Spleen (tissue), 11 donors: ENCODE data around the gene SYNE2. TPM values are rescaled to one million over a fixed set of nuclear protein-coding genes. Genes with fewer than 3 reads are reported as not detected.

Source experiments
- DNase-seq: peaks from one replicate; pipeline ENCODE4 v3.0.0-alpha.2; 2020
- H3K27ac ChIP-seq, 8 donors: fragments of 200-600 bp; sonication (generic) in 7 of 8; 1 replicate in 4 of 8; 2 replicates in 4 of 8; pipeline versions ENCODE4 v1.5.0 to v1.8.0; 2016 to 2021; ENCODE audit warnings: inconsistent platforms in 4 of 8, mild to moderate bottlenecking in 4 of 8, moderate library complexity in 1 of 8
- H3K27me3 ChIP-seq, 7 donors: fragments of 200-600 bp; sonication (generic) in 6 of 7; replicated peaks in 1 of 7; 1 replicate in 4 of 7; 2 replicates in 3 of 7; pipeline versions ENCODE4 v1.5.0 to v1.8.0; 2016 to 2021; ENCODE audit warnings: inconsistent platforms in 3 of 7, mild to moderate bottlenecking in 1 of 7
- H3K36me3 ChIP-seq, 6 donors: fragments of 200-600 bp; sonication (generic) in 5 of 6; 1 replicate in 4 of 6; 2 replicates in 2 of 6; pipeline versions ENCODE4 v1.5.0 to v1.8.0; 2016 to 2021; ENCODE audit warnings: inconsistent platforms in 2 of 6
- H3K4me1 ChIP-seq, 6 donors: fragments of 200-600 bp; sonication (generic) in 5 of 6; 1 replicate in 3 of 6; 2 replicates in 3 of 6; pipeline versions ENCODE4 v1.5.0 to v1.8.0; 2016 to 2021; ENCODE audit warnings: inconsistent platforms in 3 of 6
- H3K4me3 ChIP-seq, 8 donors: fragments of 200-600 bp; sonication (generic) in 7 of 8; 1 replicate in 4 of 8; 2 replicates in 4 of 8; pipeline versions ENCODE4 v1.5.0 to v1.8.0; 2016 to 2021; ENCODE audit warnings: inconsistent platforms in 4 of 8, mild to moderate bottlenecking in 4 of 8, moderate library complexity in 2 of 8
- H3K9me3 ChIP-seq, 8 donors: fragments of 200-600 bp; sonication (generic) in 7 of 8; 1 replicate in 4 of 8; 2 replicates in 4 of 8; pipeline versions ENCODE4 v1.5.0 to v1.8.0; 2016 to 2021; ENCODE audit warnings: inconsistent platforms in 4 of 8
- POLR2A ChIP-seq, 3 donors: fragments of 450-650 bp; IDR thresholded peaks; one replicate each; pipeline ENCODE4 v1.5.1; 2017; ENCODE audit warnings: antibody characterized with exemption in 3 of 3, mild to moderate bottlenecking in 1 of 3
- POLR2AphosphoS5 ChIP-seq, 3 donors: sonication (generic); formaldehyde crosslinking; IDR thresholded peaks; one replicate each; pipeline ENCODE4 v1.5.1; 2017; ENCODE audit warnings: antibody characterized with exemption in 3 of 3
- WGBS, 5 donors: extraction: QIAGEN DNeasy Blood & Tissue Kit in 3 of 5; methylation state at CpG; one replicate each; pipeline versions ENCODE4 v1.1.5 to v1.1.7; 2013 to 2018; 5-methylcytosine and 5-hydroxymethylcytosine counted together
- intact Hi-C: fragments of 100-400 bp; cut with DNase I; formaldehyde crosslinking; loops from one replicate; pipeline ENCODE4 v1.15.0; 2023; ENCODE audit warnings: low total_unique reads
- polyA plus RNA-seq, 3 donors: library from polyadenylated mRNA; stranded (reverse); fragments of 200-250 nt; gene quantifications; one replicate each; pipeline ENCODE4 v1.2.1, GENCODE V29; 2013
- total RNA-seq, 7 donors: library from RNA; depleted of rRNA in 3 of 7; stranded (reverse); fragments of >200 nt in 3 of 7; fragmentation: NEBNext Ultra II Directional in 4 of 7; extraction: Animal tissue kit (Norgen Biotek cat#: 25700) in 4 of 7; gene quantifications; one replicate each; pipeline versions ENCODE4 v1.1.0 to v1.2.1, GENCODE V29; 2016 to 2021
- TF ChIP-seq, protein P1 (sequence below), 11 experiments: fragments of 200-600 bp in 7 of 11; fragments of 450-650 bp in 4 of 11; sonication (generic) in 4 of 11; IDR thresholded peaks in 8 of 11; conservative IDR thresholded peaks in 3 of 11; 1 replicate in 7 of 11; 2 replicates in 4 of 11; pipeline versions ENCODE4 v1.4.0 to v1.8.0; 2016 to 2021; ENCODE audit warnings: antibody characterized with exemption in 11 of 11, inconsistent platforms in 4 of 11, mild to moderate bottlenecking in 1 of 11
- donor health status: healthy with polysubstance abuse.
- donor health status: DM: no; HTN: no; CAD: no; lungs with moderate emphysema.
- donor health status: DM: no; HTN: no; CAD: no.
- donor health status: Bipolar disorder and iron deficiency.
- donor health status: healthy.
- donor health status: DM: no; HTN: no; CAD: no.
- donor health status: DM: yes; HTN: yes; CAD: no.

The SYNE2 gene
- total and polyA plus RNA-seq, 10 donors, result 16.0 to 173 (median 147) TPM

GRCh38 chr14:64184103-64184729, 331.4 kb downstream of the SYNE2 start:
- DNase-seq, result no peak
- no peaks in the 10 kb centered on the region for H3K9me3 ChIP-seq
- intact Hi-C loops, result no loop called here
- H3K27me3 ChIP-seq, result no peaks in the 10 kb centered on the region
- TF ChIP-seq POLR2A (IDR thresholded peaks at IDR 0.05), result no peak
- no peak for TF ChIP-seq POLR2AphosphoS5 (IDR thresholded peaks at IDR 0.05)
- TF ChIP-seq, protein P1, sequence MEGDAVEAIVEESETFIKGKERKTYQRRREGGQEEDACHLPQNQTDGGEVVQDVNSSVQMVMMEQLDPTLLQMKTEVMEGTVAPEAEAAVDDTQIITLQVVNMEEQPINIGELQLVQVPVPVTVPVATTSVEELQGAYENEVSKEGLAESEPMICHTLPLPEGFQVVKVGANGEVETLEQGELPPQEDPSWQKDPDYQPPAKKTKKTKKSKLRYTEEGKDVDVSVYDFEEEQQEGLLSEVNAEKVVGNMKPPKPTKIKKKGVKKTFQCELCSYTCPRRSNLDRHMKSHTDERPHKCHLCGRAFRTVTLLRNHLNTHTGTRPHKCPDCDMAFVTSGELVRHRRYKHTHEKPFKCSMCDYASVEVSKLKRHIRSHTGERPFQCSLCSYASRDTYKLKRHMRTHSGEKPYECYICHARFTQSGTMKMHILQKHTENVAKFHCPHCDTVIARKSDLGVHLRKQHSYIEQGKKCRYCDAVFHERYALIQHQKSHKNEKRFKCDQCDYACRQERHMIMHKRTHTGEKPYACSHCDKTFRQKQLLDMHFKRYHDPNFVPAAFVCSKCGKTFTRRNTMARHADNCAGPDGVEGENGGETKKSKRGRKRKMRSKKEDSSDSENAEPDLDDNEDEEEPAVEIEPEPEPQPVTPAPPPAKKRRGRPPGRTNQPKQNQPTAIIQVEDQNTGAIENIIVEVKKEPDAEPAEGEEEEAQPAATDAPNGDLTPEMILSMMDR (IDR thresholded peaks at IDR 0.05 in 8 of 11, conservative IDR thresholded peaks at IDR 0.05 in 3 of 11), result no peak
- no peak overlapping the region for H3K27ac ChIP-seq
- no peak overlapping the region for H3K4me3 ChIP-seq
- H3K4me1 ChIP-seq, result no peaks in the 10 kb centered on the region
- peaks cover 0 to 69% (median 17%) of the 10 kb centered on the region in 6 donors for H3K36me3 ChIP-seq
- 94 to 98% (median 97%) methylated on average over 7 of the region's 7 CpGs for WGBS, 5 donors

DNA sequence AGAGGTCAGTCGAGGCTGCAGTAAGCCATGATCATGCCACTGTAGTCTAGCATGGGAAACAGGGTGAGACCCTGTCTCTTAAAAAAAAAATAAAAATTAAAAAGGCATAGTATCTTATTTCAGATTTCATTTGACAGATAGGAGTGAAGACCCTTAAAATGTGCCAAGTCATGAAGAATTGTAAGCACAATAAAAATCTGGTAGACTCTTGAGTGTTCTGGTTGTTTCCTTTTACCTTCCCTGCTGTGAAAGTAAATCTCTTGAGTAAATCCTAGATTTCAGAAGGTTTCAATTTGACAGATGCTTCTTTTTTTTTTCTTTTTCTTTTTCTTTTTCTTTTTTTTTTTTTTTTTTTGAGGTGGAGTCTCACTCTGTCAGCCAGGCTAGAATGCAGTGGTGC, 332.4 kb downstream of the SYNE2 start:
- Histone ChIP-seq H3K27ac (no peak overlapping the region), H3K4me1 (no peaks in the 10 kb centered on the region), H3K36me3 (peaks cover 0 to 69% (median 13%) of the 10 kb centered on the region in 6 donors), H3K4me3 (no peak overlapping the region), H3K9me3 (no peaks in the 10 kb centered on the region), H3K27me3 (no peaks in the 10 kb centered on the region)
- 82 to 100% (median 89%) methylated on average over 1 of the region's 1 CpG for WGBS, 5 donors
- TF ChIP-seq POLR2AphosphoS5 (IDR thresholded peaks at IDR 0.05) (no peak), POLR2A (IDR thresholded peaks at IDR 0.05) (no peak)
- TF ChIP-seq, protein P1 (IDR thresholded peaks at IDR 0.05 in 8 of 11, conservative IDR thresholded peaks at IDR 0.05 in 3 of 11), result no peak
- intact Hi-C loops, result no loop called here
- no peak for DNase-seq

DNA sequence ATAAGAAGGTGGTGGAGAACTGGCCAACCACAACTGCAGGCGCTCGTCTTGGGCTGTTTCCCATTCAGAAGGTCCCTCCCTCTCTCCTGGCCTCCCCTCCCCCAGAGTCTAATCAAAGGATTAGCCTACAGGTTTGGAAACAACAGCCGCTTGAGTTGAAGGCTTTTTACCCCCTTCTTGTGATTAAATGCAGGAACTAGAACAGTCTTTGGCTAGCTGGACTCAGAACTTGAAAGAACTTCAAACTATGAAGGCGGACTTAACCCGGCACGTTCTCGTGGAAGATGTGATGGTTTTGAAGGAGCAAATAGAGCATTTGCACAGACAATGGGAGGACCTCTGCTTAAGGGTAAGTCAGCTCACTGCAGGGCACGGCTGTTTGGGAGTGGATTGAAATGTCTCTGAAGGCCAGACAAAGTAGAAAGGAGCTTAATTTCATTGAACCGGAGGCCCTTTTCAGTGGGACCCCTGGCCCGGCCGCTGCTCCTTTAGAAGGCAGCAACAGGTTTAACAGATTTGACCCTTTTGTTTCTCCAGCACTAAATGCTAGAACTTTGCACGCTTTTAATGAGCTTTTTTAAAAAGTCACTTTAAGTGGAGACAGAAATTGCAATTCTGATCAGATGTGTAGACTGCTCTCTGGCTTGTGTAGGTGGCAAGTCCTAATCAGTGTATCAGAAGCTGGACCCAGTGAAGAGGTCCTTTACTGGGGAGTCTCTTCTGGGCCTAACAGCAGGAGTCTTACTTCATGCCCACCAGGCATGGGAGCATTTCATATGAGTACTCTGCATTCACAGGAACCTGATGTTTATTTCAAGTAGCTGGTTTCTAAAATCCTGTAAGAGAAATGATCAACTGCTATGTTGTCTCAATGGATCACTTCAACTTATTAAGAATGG, 333.7 kb downstream of the SYNE2 start:
- 86 to 89% (median 88%) methylated on average over 12 of the region's 12 CpGs for WGBS, 5 donors

More for the DNA sequence above, 333.7 kb downstream of the SYNE2 start:
- intact Hi-C loops, result no loop called here
- H3K9me3 ChIP-seq, result no peaks in the 10 kb centered on the region
- H3K27me3 ChIP-seq, result no peaks in the 10 kb centered on the region
- no peak for DNase-seq
- peaks cover 0 to 68% (median 18%) of the 10 kb centered on the region in 6 donors for H3K36me3 ChIP-seq
- TF ChIP-seq POLR2AphosphoS5 (IDR thresholded peaks at IDR 0.05) (no peak), POLR2A (IDR thresholded peaks at IDR 0.05) (no peak)
- TF ChIP-seq, protein P1 (IDR thresholded peaks at IDR 0.05 in 8 of 11, conservative IDR thresholded peaks at IDR 0.05 in 3 of 11), result no peak
- no peaks in the 10 kb centered on the region for H3K4me1 ChIP-seq
- H3K4me3 ChIP-seq, result no peak overlapping the region
- H3K27ac ChIP-seq, result no peak overlapping the region
